HG03575 (cell line): Measurements from ENCODE around the gene DOCK6.

ENCODE experiments used
- ATAC-seq: cut with Tn5 transposase; IDR thresholded peaks from one replicate; pipeline ENCODE4 v1.9.1; 2021; ENCODE audit not compliant: unreplicated experiment, insufficient number of reproducible peaks, low FRiP score; ENCODE audit errors: extremely low read depth

The DOCK6 gene

GRCh38 chr19:11234486-11235075, 27.7 kb downstream of the DOCK6 start:
- no peak for ATAC-seq

GRCh38 chr19:11233073-11233472, 29.3 kb downstream of the DOCK6 start:
- no peak for ATAC-seq

- ATAC-seq: no peak
These were observed 29.8 kb downstream of the DOCK6 start for GRCh38 chr19:11232555-11232954.

GRCh38 chr19:11230621-11231386, 31.5 kb downstream of the DOCK6 start:
- ATAC-seq: no peak

GRCh38 chr19:11227195-11227886, 35.0 kb downstream of the DOCK6 start:
- no peak for ATAC-seq

- ATAC-seq: no peak
These were observed 35.6 kb downstream of the DOCK6 start for GRCh38 chr19:11226716-11227166.

- no peak for ATAC-seq
These were observed 36.5 kb downstream of the DOCK6 start for GRCh38 chr19:11225815-11226214.

- no peak for ATAC-seq
These were observed 37.2 kb downstream of the DOCK6 start for GRCh38 chr19:11225172-11225571.

- ATAC-seq: no peak
These were observed 37.9 kb downstream of the DOCK6 start for GRCh38 chr19:11224429-11224828.

- ATAC-seq: no peak
These were observed 39.1 kb downstream of the DOCK6 start for GRCh38 chr19:11223200-11223599.

- ATAC-seq: no peak
These were observed 41.2 kb downstream of the DOCK6 start for GRCh38 chr19:11221082-11221598.

- ATAC-seq: no peak
These were observed 47.9 kb downstream of the DOCK6 start for GRCh38 chr19:11214387-11214786.

GRCh38 chr19:11210656-11210928, 51.7 kb downstream of the DOCK6 start:
- ATAC-seq: no peak

GRCh38 chr19:11209839-11210655, 52.3 kb downstream of the DOCK6 start:
- no peak for ATAC-seq

- ATAC-seq: no peak
These were observed 53.5 kb downstream of the DOCK6 start for GRCh38 chr19:11208561-11209471.

- no peak for ATAC-seq
These were observed 56.3 kb downstream of the DOCK6 start for GRCh38 chr19:11205939-11206570.

GRCh38 chr19:11204943-11205349, 57.4 kb downstream of the DOCK6 start:
- no peak for ATAC-seq

- ATAC-seq: no peak
These were observed 58.2 kb downstream of the DOCK6 start for GRCh38 chr19:11204076-11204602.
